GM12878 (cell line): ENCODE results near the gene PPM1N. TPM values are rescaled to one million over a fixed set of nuclear protein-coding genes. Genes with fewer than 3 reads are reported as not detected.

Experiments used
- BCL11A ChIP-seq: IDR thresholded peaks from 2 replicates; pipeline ENCODE4 v1.6.1; 2011; ENCODE audit warnings: low read depth, low read length
- CREM ChIP-seq: IDR thresholded peaks from 2 replicates; pipeline ENCODE4 v1.6.1; 2014; ENCODE audit warnings: antibody characterized with exemption, low read depth
- EGR1 ChIP-seq, 2 experiments: IDR thresholded peaks; 1 replicate in 1 of 2; 2 replicates in 1 of 2; pipeline ENCODE4 v1.6.1; 2011 to 2012; ENCODE audit warnings: low read depth in 2 of 2, low read length in 2 of 2, borderline replicate concordance in 1 of 2, mild to moderate bottlenecking in 1 of 2, moderate library complexity in 1 of 2
- EP300 ChIP-seq, 2 experiments: fragments of 150-350 bp in 1 of 2; IDR thresholded peaks; 2 replicates each; pipeline ENCODE4 v1.6.1; 2011 to 2012; ENCODE audit warnings: low read depth in 2 of 2, low read length in 2 of 2, borderline replicate concordance in 1 of 2, improper control_type of control experiment in 1 of 2, inconsistent platforms in 1 of 2; ENCODE audit not compliant: control insufficient read depth in 1 of 2
- GATAD2B ChIP-seq: fragments of 450-650 bp; conservative IDR thresholded peaks from 2 replicates; pipeline ENCODE4 v1.6.1; 2017; ENCODE audit warnings: low read depth, mild to moderate bottlenecking, moderate library complexity
- HDGF ChIP-seq: fragments of 450-650 bp; IDR thresholded peaks from 2 replicates; pipeline ENCODE4 v1.6.1; 2016; ENCODE audit warnings: antibody characterized with exemption
- LARP7 ChIP-seq: fragments of 450-650 bp; IDR thresholded peaks from 2 replicates; pipeline ENCODE4 v1.6.1; 2017; ENCODE audit warnings: mild to moderate bottlenecking
- MEF2A ChIP-seq: IDR thresholded peaks from 2 replicates; pipeline ENCODE4 v1.6.1; 2011; ENCODE audit warnings: low read depth, mild to moderate bottlenecking, low read length, moderate library complexity; ENCODE audit not compliant: insufficient read depth
- ZNF217 ChIP-seq: fragments of 450-650 bp; IDR thresholded peaks from 2 replicates; pipeline ENCODE4 v1.6.1; 2017; ENCODE audit warnings: antibody characterized with exemption, mild to moderate bottlenecking
- ZNF24 ChIP-seq: fragments of 450-650 bp; IDR thresholded peaks from 2 replicates; pipeline ENCODE4 v1.6.1; 2017; ENCODE audit warnings: antibody characterized with exemption, mild to moderate bottlenecking
- polyA plus RNA-seq, 11 experiments: library from polyadenylated mRNA; depleted of rRNA in 4 of 11; unstranded in 6 of 11; stranded (reverse) in 5 of 11; fragments of >200 nt; fragmentation: Nextera tagmentation in 4 of 11; fragmentation: Illumina TruSeq in 1 of 11; extraction: Ambion mirVana in 4 of 11; extraction: Trizol in 1 of 11; gene quantifications; 1 replicate in 1 of 11; 2 replicates in 10 of 11; pipeline versions ENCODE4 v1.2.1 to v1.2.3, GENCODE V29; 2011 to 2016; ENCODE audit warnings: inconsistent platforms in 2 of 11, missing spikeins in 2 of 11, low read depth in 1 of 11
- total RNA-seq, 4 experiments: library from RNA; depleted of rRNA in 3 of 4; stranded (reverse); fragments of >200 nt in 3 of 4; fragmentation: Illumina TruSeq in 1 of 4; extraction: Trizol in 1 of 4; gene quantifications; 2 replicates each; pipeline versions ENCODE4 v1.2.1 to v1.2.3, GENCODE V29; 2013 to 2021
- TF ChIP-seq, protein P1 (sequence below): fragments of 450-650 bp; IDR thresholded peaks from 2 replicates; pipeline ENCODE4 v1.6.1; 2017; ENCODE audit warnings: mild to moderate bottlenecking, low read depth, inconsistent platforms; ENCODE audit not compliant: poor library complexity, severe bottlenecking
- TF ChIP-seq, protein P2 (sequence below): fragments of 450-650 bp; IDR thresholded peaks from 2 replicates; pipeline ENCODE4 v1.6.1; 2016; ENCODE audit warnings: mild to moderate bottlenecking, moderate library complexity, borderline replicate concordance

PPM1N gene
- total and polyA plus RNA-seq, 10 of the 15 experiments (the other 5 are each of a cell fraction or from before 2014, with no cell fraction given): 1.6 to 5.4 (median 3.7) TPM

- TF ChIP-seq GATAD2B (peak; percentile 90), MEF2A (0 out of 2 replicates have a peak, but pooled peaks have one; percentile 2), EGR1 (IDR thresholded peaks at IDR 0.05; ENCODE audit: borderline replicate concordance in 1 of 2, low read depth in 2 of 2, low read length in 2 of 2) (peak in 1 of 2 experiments; percentile 90; a peak in 2 of 3 replicates), CREM (peak; percentile 55; the same call in 1 of the 2 replicates), BCL11A (0 out of 2 replicates have a peak, but pooled peaks have one; percentile 50), LARP7 (peak; percentile 56; the same call in 1 of the 2 replicates), EP300 (IDR thresholded peaks at IDR 0.05; ENCODE audit: borderline replicate concordance in 1 of 2, control insufficient read depth in 1 of 2, low read depth in 2 of 2, low read length in 2 of 2) (peak in 1 of 2 experiments; percentile 47; a peak in 2 of 4 replicates), HDGF (peak; percentile 87; the same call in 1 of the 2 replicates), ZNF24 (0 out of 2 replicates have a peak, but pooled peaks have one; percentile 19), ZNF217 (peak; percentile 30; the same call in 1 of the 2 replicates)
- TF ChIP-seq, protein P1, sequence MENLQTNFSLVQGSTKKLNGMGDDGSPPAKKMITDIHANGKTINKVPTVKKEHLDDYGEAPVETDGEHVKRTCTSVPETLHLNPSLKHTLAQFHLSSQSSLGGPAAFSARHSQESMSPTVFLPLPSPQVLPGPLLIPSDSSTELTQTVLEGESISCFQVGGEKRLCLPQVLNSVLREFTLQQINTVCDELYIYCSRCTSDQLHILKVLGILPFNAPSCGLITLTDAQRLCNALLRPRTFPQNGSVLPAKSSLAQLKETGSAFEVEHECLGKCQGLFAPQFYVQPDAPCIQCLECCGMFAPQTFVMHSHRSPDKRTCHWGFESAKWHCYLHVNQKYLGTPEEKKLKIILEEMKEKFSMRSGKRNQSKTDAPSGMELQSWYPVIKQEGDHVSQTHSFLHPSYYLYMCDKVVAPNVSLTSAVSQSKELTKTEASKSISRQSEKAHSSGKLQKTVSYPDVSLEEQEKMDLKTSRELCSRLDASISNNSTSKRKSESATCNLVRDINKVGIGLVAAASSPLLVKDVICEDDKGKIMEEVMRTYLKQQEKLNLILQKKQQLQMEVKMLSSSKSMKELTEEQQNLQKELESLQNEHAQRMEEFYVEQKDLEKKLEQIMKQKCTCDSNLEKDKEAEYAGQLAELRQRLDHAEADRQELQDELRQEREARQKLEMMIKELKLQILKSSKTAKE: peak; percentile 44
- TF ChIP-seq, protein P2, sequence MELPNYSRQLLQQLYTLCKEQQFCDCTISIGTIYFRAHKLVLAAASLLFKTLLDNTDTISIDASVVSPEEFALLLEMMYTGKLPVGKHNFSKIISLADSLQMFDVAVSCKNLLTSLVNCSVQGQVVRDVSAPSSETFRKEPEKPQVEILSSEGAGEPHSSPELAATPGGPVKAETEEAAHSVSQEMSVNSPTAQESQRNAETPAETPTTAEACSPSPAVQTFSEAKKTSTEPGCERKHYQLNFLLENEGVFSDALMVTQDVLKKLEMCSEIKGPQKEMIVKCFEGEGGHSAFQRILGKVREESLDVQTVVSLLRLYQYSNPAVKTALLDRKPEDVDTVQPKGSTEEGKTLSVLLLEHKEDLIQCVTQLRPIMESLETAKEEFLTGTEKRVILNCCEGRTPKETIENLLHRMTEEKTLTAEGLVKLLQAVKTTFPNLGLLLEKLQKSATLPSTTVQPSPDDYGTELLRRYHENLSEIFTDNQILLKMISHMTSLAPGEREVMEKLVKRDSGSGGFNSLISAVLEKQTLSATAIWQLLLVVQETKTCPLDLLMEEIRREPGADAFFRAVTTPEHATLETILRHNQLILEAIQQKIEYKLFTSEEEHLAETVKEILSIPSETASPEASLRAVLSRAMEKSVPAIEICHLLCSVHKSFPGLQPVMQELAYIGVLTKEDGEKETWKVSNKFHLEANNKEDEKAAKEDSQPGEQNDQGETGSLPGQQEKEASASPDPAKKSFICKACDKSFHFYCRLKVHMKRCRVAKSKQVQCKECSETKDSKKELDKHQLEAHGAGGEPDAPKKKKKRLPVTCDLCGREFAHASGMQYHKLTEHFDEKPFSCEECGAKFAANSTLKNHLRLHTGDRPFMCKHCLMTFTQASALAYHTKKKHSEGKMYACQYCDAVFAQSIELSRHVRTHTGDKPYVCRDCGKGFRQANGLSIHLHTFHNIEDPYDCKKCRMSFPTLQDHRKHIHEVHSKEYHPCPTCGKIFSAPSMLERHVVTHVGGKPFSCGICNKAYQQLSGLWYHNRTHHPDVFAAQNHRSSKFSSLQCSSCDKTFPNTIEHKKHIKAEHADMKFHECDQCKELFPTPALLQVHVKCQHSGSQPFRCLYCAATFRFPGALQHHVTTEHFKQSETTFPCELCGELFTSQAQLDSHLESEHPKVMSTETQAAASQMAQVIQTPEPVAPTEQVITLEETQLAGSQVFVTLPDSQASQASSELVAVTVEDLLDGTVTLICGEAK: 0 out of 2 replicates have a peak, but pooled peaks have one; percentile 14
Observed at GRCh38 chr19:45508861-45509691, 10.8 kb downstream of the PPM1N start (continued).
